Right renal cortex interstitium (tissue), 3 donors: ENCODE results near the gene EFNB1. TPM values are rescaled to one million over a fixed set of nuclear protein-coding genes. Genes with fewer than 3 reads are reported as not detected.
"Not testable (repeated sequence)": the region's sequence is repeated elsewhere in the genome, so short reads cannot be mapped to it uniquely, and the experiment has no call there.

ENCODE experiments used
- DNase-seq, 3 donors: peaks; one replicate each; pipeline ENCODE4 v3.0.0-alpha.2; 2013; ENCODE audit warnings: low read depth in 3 of 3, low spot score in 2 of 3
- polyA plus RNA-seq, 3 donors: library from polyadenylated mRNA; unstranded; fragments of 120-200 nt; gene quantifications; one replicate each; pipeline ENCODE4 v1.2.1, GENCODE V29; 2013; ENCODE audit not compliant: insufficient read length in 3 of 3

Gene EFNB1
- polyA plus RNA-seq, result 100 to 1,000 TPM in 2 of 3 donors, 10 to 100 TPM in 1; 90.9 to 104 (median 103) TPM

- DNase-seq, result peak; percentile 72 to 86 (median 83)
These were observed at the start of gene EFNB1 for GRCh38 chrX:68828740-68829581. Gene EFNB1 (plus strand): TSS chrX:68829021. CDS start chrX:68829777, 756 bp downstream.

- not testable (repeated sequence) for DNase-seq
These were observed 47.5 kb upstream of the EFNB1 start for GRCh38 chrX:68781295-68781694.

- no peak for DNase-seq
These were observed 44.0 kb upstream of the EFNB1 start for GRCh38 chrX:68784816-68785215.

- not testable (repeated sequence) for DNase-seq
These were observed 42.2 kb upstream of the EFNB1 start for GRCh38 chrX:68786581-68786980.

DNA sequence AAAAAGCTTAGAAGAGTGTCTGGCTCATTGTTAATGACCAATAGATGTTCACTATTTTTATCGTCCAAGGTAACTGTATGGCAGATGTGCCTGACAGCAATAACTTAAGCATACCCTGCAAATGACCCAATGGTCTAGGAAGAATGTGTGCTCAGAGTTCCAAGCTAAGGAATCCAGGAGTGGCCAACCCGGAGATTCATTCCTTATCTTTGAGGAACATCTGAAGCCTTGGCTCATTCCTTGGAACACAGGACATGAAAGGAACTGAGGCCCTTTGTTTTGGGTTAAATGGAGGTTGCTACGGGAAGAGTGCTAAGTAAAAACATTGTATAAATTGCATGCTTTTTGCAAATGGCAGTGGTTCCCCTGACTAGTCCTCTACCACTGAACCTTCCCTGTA is 38.9 kb upstream of the EFNB1 start:
- no peak for DNase-seq

DNA sequence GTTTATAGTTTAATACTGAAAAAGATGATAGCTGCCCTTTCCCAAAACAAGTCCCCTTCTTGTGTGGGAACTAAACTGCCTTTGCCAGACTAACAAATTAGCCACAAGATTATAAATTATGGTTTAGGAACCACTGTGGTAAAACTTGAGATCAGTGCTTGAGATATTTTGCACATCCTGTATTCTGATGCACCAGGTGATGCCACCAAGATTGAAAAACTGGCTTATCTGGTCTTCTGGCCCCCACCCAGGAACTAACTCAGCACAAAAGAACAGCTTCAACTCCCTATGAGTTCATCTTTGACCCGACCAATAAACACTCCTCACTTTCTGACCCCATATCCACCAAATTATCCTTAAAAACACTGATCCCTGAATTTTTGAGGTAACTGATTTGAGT is 36.7 kb upstream of the EFNB1 start:
- DNase-seq, result no peak

GRCh38 chrX:68794461-68794860 is 34.4 kb upstream of the EFNB1 start:
- DNase-seq, result no peak

GRCh38 chrX:68795741-68796140 is 33.1 kb upstream of the EFNB1 start:
- no peak for DNase-seq

DNA sequence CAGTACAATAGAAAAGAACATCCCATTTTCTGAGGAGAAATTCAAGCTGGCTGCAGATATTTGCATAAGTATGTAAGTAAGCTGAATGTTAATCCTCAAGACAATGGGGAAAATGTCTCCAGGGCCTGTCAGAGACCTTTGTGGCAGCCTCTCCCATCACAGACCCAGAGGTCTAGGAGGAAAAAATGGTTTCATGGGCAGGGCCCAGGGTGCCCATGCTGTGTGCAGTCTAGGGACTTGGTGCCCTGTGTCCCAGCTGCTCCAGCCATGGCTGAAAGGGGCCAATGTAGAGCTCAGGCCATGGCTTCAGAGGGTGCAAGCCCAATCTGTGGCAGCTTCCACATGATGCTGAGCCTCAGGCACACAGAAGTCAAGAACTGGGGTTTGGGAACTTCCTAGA is 30.4 kb upstream of the EFNB1 start:
- not testable (repeated sequence) for DNase-seq

GRCh38 chrX:68801737-68802290 is 27.0 kb upstream of the EFNB1 start:
- no peak for DNase-seq

GRCh38 chrX:68807818-68808217 is 21.0 kb upstream of the EFNB1 start:
- DNase-seq, result no peak

GRCh38 chrX:68808686-68809357 is 20.0 kb upstream of the EFNB1 start:
- DNase-seq, result no peak

- no peak for DNase-seq
These were observed 8.2 kb upstream of the EFNB1 start for GRCh38 chrX:68820476-68821110.

GRCh38 chrX:68821616-68822015 is 7.2 kb upstream of the EFNB1 start:
- DNase-seq, result no peak

DNA sequence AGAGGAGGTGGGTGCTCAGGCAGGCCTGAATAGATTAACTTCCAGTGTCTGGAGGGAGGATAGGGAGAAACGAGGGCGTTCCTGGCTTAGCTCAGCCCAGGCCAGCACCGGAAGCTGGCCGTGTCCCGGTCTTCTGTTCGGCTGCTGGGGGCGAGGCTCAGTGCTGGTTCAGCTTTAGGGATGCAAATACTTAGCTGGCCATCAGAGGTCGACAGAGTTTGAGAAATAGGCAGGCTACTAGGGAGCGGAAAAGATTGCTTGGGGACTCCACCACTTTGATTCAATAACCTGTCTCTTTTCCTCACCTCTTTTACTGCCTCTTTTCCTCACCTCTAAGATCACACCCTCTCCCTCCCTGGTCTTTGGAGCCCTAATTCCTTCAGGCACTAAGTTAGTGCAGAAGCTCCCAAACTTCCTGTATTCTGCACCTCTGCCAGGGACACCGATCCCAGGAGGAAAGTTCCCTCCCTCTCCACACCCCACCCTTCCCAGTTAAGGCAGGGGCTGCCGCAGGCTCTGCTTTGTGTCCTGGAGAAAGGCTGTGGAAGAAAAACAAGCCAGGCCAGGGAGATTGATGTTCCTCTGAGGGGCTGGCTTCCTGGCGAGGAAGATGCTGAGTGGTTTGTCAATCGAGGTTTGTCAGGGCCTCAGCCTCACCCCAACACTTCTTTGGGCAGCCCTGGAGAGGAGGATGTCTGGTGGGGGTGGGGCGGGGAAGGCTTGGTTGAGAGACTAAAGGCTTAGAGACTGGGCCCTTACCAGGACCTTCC is 6.0 kb upstream of the EFNB1 start:
- no peak for DNase-seq

DNA sequence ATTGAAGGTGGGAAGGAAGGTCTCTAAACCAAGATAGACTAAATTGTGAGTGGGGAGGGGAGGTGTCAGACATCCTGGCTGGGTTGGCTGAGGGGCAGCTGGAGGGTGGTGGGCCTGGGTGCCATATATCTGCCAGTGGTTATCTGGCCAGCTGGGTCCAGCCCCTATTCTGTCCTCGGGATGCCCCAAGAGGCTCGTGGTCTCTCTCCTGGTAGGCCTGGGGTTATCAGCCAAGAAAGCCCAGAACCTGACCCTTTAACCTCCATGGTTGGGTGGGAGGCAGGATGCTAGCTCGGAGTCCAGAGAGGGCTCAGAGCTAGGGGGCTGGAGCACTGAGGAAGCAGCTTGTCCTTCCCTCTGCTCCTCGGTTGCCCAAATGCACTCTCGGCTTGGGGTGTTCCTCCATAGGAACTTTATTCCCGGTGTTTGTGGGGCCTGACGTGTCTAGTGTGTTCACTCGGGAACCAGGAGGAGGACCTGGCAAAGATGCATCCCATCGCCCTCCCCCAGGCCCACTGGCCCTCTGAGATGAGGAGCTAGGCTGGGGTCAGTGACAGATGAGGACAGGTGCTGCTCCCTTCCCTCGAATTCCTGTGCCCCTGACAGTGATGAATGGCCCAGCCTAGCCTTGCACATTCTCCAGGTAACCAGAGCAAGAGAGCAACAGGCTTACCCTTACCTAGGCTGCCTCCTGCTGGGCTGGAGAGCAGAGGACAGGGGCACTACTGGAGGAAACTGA is 5.2 kb upstream of the EFNB1 start:
- no peak for DNase-seq

GRCh38 chrX:68824152-68824433 is 4.7 kb upstream of the EFNB1 start:
- no peak for DNase-seq

DNA sequence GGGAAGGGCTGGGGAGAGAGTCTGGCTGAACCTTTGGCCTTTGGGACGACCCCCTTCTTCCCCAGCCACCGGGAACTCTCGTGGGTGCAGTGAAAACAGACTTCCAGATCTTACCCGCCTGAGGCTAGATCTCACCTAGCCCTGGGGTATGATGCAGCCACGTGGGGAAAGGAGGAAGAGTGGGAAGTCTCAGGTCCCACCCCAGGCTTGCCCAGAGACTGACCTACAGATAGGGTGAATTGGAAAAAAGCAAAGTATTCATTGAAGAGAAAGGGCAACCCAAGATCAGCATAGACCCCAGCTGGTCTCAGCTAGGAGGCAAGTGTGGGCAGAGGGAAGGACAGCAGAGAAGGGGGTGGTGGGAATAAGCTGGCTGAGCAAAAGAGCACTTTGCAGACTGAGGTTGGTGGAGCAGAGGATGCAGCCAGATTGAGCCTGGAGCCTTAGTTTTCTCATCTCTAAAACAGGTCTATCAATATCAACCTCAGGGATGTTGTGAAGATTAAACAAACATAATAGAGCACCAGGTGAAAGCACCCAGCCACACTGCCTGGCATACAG is 4.2 kb upstream of the EFNB1 start:
- DNase-seq, result no peak

DNA sequence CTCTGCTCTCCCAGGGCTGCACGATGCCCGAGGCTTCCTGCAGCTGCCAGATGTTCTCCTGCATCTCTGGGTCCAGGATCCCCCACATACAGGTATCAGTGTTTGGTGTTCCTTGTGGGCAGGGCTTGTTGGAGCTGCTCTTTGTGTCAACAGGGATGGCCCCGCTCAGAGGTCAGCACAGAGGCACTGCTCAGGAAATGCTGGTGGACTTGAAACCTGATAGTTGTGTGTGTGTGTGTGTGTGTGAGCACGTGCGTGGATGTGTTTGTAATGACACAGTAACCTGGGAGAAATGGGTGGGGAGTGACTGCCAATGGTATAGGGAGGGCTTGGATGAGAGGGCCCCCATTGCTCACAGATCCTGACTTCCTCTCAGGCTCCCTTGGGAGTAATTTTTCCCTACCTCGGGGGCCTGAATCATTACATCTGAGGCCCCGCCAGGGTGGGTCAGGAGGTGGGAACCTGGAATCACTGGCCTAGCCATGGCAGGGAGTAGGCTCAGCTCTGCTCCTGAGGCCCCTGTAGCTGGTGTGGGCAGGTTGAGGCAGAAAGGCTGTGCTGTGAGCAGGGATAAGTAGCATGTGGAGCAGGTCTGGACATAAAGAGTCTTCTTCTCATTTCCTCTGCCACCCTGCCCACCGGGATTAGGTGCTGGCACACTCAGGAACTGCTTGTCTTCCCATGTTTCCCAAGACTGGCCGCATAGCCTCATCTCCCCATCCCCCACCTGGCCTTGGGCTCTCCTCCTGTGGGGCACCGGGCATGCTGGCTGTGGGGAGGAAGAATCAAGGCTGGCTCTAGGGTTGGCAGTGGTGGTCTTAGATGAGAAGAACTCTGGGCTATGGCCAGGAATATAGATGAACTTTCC is 2.5 kb upstream of the EFNB1 start:
- DNase-seq, result no peak
